SU-DHL-6 (cell line): ENCODE results near the gene SFN.
"Not testable (repeated sequence)": the region's sequence is repeated elsewhere in the genome, so short reads cannot be mapped to it uniquely, and the experiment has no call there.

Experiments used
- H2AFZ ChIP-seq: fragments of 200-600 bp; sonication (generic); 2 replicates; pipeline ENCODE4 v1.6.1; 2014; ENCODE audit warnings: low read depth, mild to moderate bottlenecking, moderate library complexity, mixed read lengths, antibody characterized with exemption, low read length; ENCODE audit not compliant: severe bottlenecking
- H3F3A ChIP-seq: fragments of 200-600 bp; shearing (Covaris generic); 2 replicates; pipeline ENCODE4 v1.6.0; 2016; ENCODE audit warnings: antibody characterized with exemption, mild to moderate bottlenecking; ENCODE audit not compliant: insufficient read depth
- H3K27ac ChIP-seq: fragments of 200-600 bp; sonication (generic); 2 replicates; pipeline ENCODE4 v1.5.1; 2016; ENCODE audit warnings: low read depth, mild to moderate bottlenecking, low read length, moderate library complexity, mixed read lengths
- H3K27me3 ChIP-seq: fragments of 200-600 bp; sonication (generic), shearing (Covaris generic); 2 replicates; pipeline ENCODE4 v1.6.0; 2014; ENCODE audit warnings: mild to moderate bottlenecking, low read length
- H3K36me3 ChIP-seq: fragments of 200-600 bp; sonication (generic); 2 replicates; pipeline ENCODE4 v1.6.1; 2014; ENCODE audit warnings: mild to moderate bottlenecking, low read length, mixed read lengths
- H3K4me2 ChIP-seq: fragments of 300-600, 200-600 bp; shearing (Covaris generic), sonication (generic); 2 replicates; pipeline ENCODE4 v1.6.0; 2014; ENCODE audit warnings: low read length, low read depth, mild to moderate bottlenecking; ENCODE audit not compliant: poor library complexity, severe bottlenecking
- H3K4me3 ChIP-seq: fragments of 200-600 bp; sonication (generic); 2 replicates; pipeline ENCODE4 v1.5.1; 2014; ENCODE audit warnings: antibody characterized with exemption, low read length, mild to moderate bottlenecking, mixed read lengths; ENCODE audit not compliant: insufficient read depth, poor library complexity, severe bottlenecking
- H3K79me2 ChIP-seq: fragments of 200-600 bp; sonication (generic); 2 replicates; pipeline ENCODE4 v1.6.1; 2014; ENCODE audit warnings: mild to moderate bottlenecking, low read length, moderate library complexity; ENCODE audit not compliant: insufficient read depth
- H3K9ac ChIP-seq: fragments of 200-600 bp; sonication (generic); 2 replicates; pipeline ENCODE4 v1.7.0; 2014; ENCODE audit warnings: mild to moderate bottlenecking, low read length
- H3K9me2 ChIP-seq: fragments of 200-600 bp; sonication (generic); replicated peaks from 2 replicates; pipeline ENCODE4 v1.6.1; 2014; ENCODE audit warnings: low read length; ENCODE audit not compliant: insufficient read depth
- H3K9me3 ChIP-seq: fragments of 200-600 bp; sonication (generic); 2 replicates; pipeline ENCODE4 v1.6.1; 2014; ENCODE audit warnings: low read length, mixed read lengths; ENCODE audit not compliant: insufficient read depth
- H4K20me1 ChIP-seq: fragments of 200-600 bp; sonication (generic); 2 replicates; pipeline ENCODE4 v1.6.1; 2014; ENCODE audit warnings: low read depth, mild to moderate bottlenecking, antibody characterized with exemption, low read length, moderate library complexity, mixed read lengths
- CTCF ChIP-seq: fragments of 200-600 bp; sonication (generic); IDR thresholded peaks from one replicate; pipeline ENCODE4 v1.5.1; 2017; ENCODE audit warnings: antibody characterized with exemption, mild to moderate bottlenecking, low read length, moderate library complexity; ENCODE audit not compliant: insufficient read depth, poor library complexity, severe bottlenecking
- EZH2phosphoT487 ChIP-seq: fragments of 200-600 bp; sonication (generic), shearing (Covaris generic); conservative IDR thresholded peaks from 2 replicates; pipeline ENCODE4 v1.6.1; 2018; ENCODE audit warnings: mild to moderate bottlenecking, antibody characterized with exemption, low read length, moderate library complexity, mixed read lengths

The SFN gene

DNA sequence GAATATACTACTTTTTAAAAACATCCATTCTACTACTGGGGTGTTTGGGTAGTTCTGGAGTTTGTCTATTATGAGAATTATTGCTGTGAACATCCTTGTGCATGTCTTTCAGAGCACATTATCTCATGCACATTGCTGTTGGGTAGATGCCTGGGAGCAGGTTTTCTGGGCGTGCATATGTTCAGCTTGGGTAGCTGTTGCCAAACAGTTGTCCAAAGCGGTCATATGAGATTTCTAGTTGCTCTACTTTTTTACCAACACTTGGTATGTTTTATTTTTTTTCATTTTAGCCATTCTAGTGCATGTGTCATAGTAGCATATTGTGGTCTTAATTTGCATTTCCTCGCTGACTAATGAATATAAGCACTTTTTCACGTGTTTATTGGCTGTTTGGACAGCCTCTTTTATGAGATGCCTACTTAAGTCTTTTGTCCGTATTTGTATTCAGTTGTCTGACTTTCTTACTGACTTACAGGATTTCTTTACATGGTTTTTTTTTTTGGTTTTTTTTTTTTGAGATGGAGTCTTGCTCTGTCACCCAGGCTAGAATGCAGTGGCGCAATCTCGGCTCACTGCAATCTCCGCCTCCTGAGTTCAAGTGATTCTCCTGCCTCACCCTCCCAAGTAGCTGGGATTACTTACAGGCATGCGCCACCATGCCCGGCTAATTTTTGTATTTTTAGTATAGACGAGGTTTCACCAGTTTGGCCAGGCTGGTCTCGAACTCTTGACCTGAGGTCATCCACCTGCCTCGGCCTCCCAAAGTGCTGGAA lies 18.3 kb upstream of the SFN start:
- Histone ChIP-seq H3K4me2 (no peak overlapping the region), H3K9ac (no peak overlapping the region), H3K9me3 (no peaks in the 10 kb centered on the region), H3K9me2 (no peaks in the 10 kb centered on the region), H3K79me2 (no peaks in the 10 kb centered on the region), H3F3A (0 out of 2 replicates have a peak, but pooled peaks cover 3% of the 10 kb centered on the region), H3K36me3 (no peaks in the 10 kb centered on the region), H3K27ac (no peak overlapping the region), H4K20me1 (no peaks in the 10 kb centered on the region), H3K27me3 (no peaks in the 10 kb centered on the region), H3K4me3 (no peak overlapping the region), H2AFZ (no peak overlapping the region)
- TF ChIP-seq EZH2phosphoT487 (no peak), CTCF (no peak)

GRCh38 chr1:26847826-26848225 lies 15.1 kb upstream of the SFN start:
- H3K27me3 ChIP-seq, H3F3A ChIP-seq, H3K4me3 ChIP-seq, H3K79me2 ChIP-seq, H3K9ac ChIP-seq, H3K27ac ChIP-seq, H3K36me3 ChIP-seq, H2AFZ ChIP-seq, H3K9me2 ChIP-seq, H3K9me3 ChIP-seq, H4K20me1 ChIP-seq, H3K4me2 ChIP-seq: not testable (repeated sequence)

- Histone ChIP-seq H3K4me2 (no peak overlapping the region), H4K20me1 (no peaks in the 10 kb centered on the region), H3K27me3 (no peaks in the 10 kb centered on the region), H3K9me3 (no peaks in the 10 kb centered on the region), H3K9ac (no peak overlapping the region), H3K27ac (no peak overlapping the region), H3K79me2 (no peaks in the 10 kb centered on the region), H3K36me3 (no peaks in the 10 kb centered on the region), H3F3A (0 out of 2 replicates have a peak, but pooled peaks cover 3% of the 10 kb centered on the region), H3K4me3 (no peak overlapping the region), H2AFZ (no peak overlapping the region), H3K9me2 (no peaks in the 10 kb centered on the region)
- TF ChIP-seq CTCF, result no peak
- no peak for TF ChIP-seq EZH2phosphoT487
Observed at GRCh38 chr1:26848499-26848898, 14.4 kb upstream of the SFN start.

DNA sequence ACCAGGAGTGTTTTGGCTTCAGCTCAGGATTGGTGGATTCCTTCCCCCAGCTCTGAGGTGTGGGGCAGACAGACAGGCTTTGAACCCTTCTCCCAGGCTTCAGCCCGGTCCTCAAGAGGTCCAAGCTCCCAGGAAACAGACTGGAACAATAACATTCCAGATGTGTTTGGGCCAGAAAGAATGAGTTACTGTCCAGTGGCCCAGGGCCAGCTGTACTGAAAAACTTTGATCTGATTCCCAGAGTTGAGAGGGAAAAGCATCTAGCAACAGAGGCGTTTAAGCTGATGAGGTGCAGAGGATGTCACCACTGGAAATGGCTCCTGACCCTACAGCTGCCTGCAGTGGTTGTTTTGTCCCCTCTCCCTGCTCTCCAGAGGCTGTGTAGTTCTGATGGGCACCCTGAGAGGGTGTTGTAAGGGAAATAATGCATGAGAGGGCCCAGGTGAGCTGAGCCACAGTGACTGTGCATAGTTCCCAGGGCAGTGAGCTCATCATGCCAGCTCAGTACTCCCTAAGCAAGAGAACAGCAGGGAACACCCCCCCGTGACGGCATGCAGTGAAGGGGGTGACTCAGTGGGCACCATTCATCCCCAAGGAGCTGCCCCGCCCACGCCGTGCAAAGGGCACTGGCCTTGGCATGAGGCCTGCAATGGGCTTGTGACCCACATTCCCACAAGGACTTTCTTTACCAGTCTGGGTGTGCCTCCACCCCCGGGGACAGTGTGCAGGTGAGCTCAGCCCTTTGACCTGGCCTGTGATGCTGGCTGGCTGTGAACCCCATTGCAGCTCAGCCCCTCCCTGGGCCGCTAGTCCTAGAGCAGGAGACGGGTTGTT lies 13.8 kb upstream of the SFN start:
- H2AFZ ChIP-seq, result no peak overlapping the region
- H3K27me3 ChIP-seq, result no peaks in the 10 kb centered on the region
- no peak overlapping the region for H3K4me2 ChIP-seq
- H3K9me2 ChIP-seq, result no peaks in the 10 kb centered on the region
- no peaks in the 10 kb centered on the region for H3K9me3 ChIP-seq
- H3K79me2 ChIP-seq, result no peaks in the 10 kb centered on the region
- no peak for TF ChIP-seq EZH2phosphoT487
- TF ChIP-seq CTCF, result no peak
- no peak overlapping the region for H3K9ac ChIP-seq
- no peaks in the 10 kb centered on the region for H4K20me1 ChIP-seq
- 0 out of 2 replicates have a peak, but pooled peaks cover 3% of the 10 kb centered on the region for H3F3A ChIP-seq
- H3K36me3 ChIP-seq, result no peaks in the 10 kb centered on the region
- no peak overlapping the region for H3K4me3 ChIP-seq
- H3K27ac ChIP-seq, result no peak overlapping the region
